Calu3 (cell line): ENCODE data around the gene XPO6. TPM values are rescaled to one million over a fixed set of nuclear protein-coding genes. Genes with fewer than 3 reads are reported as not detected.

Source experiments
- BruUV-seq: library from RNA; stranded (reverse); fragments of 400-500 nt; replicated peaks from 2 replicates; lab custom pipeline; 2021; lab: Mats Ljungman, UMichigan
- CTCF ChIA-PET: fragments of 300-600 bp; sonication (Branson Sonifier 250); formaldehyde crosslinking; loops from one replicate; lab custom pipeline; 2022; ENCODE audit warnings: antibody characterized with exemption; lab: Charles Lee
- DNase-seq: peaks from one replicate; pipeline ENCODE4 v3.0.0; 2022
- H3K27ac Mint-ChIP-seq: one replicate; pipeline ENCODE4 v1.8.0; 2022; ENCODE audit warnings: mixed read lengths; ENCODE audit not compliant: unreplicated experiment
- H3K27me3 Mint-ChIP-seq: one replicate; pipeline ENCODE4 v1.8.0; 2022; ENCODE audit warnings: mixed read lengths; ENCODE audit not compliant: unreplicated experiment
- H3K36me3 Mint-ChIP-seq: one replicate; pipeline ENCODE4 v1.8.0; 2022; ENCODE audit warnings: mild to moderate bottlenecking, moderate library complexity, mixed read lengths; ENCODE audit not compliant: insufficient read depth, unreplicated experiment
- H3K4me1 Mint-ChIP-seq: one replicate; pipeline ENCODE4 v1.8.0; 2022; ENCODE audit warnings: mild to moderate bottlenecking, low read depth, mixed read lengths; ENCODE audit not compliant: unreplicated experiment
- H3K4me3 Mint-ChIP-seq: one replicate; pipeline ENCODE4 v1.8.0; 2022; ENCODE audit warnings: mild to moderate bottlenecking, low read depth, moderate library complexity, mixed read lengths; ENCODE audit not compliant: unreplicated experiment
- H3K9me3 Mint-ChIP-seq: one replicate; pipeline ENCODE4 v1.8.0; 2022; ENCODE audit warnings: low read depth, mixed read lengths; ENCODE audit not compliant: unreplicated experiment
- CTCF ChIP-seq: fragments of 200-600 bp; IDR thresholded peaks from one replicate; pipeline ENCODE4 v1.8.0; 2022; ENCODE audit warnings: antibody characterized with exemption; ENCODE audit not compliant: unreplicated experiment
- intact Hi-C: fragments of 100-400 bp; cut with micrococcal nuclease; formaldehyde crosslinking; loops from one replicate; pipeline ENCODE4 v1.10.0; 2022; ENCODE audit not compliant: unreplicated experiment
- total RNA-seq: library from RNA; stranded (reverse); gene quantifications from 2 replicates; pipeline ENCODE4 v1.2.3, GENCODE V29; 2022

XPO6 gene
- total RNA-seq, 1 experiment from 2014 or later: 149 TPM

GRCh38 chr16:28110479-28110878 lies 101.3 kb downstream of the XPO6 start:
- Mint-ChIP-seq H3K4me1 (no peaks in the 10 kb centered on the region), H3K9me3 (no peaks in the 10 kb centered on the region), H3K36me3 (peaks cover 24% of the 10 kb centered on the region), H3K27ac (no peak overlapping the region), H3K27me3 (no peaks in the 10 kb centered on the region), H3K4me3 (no peak overlapping the region)
- intact Hi-C loops: loop anchor here (10.0 kb wide), 1 partner anchor 64 kb away; no protein-coding TSS in a partner anchor
- no peak for TF ChIP-seq CTCF
- DNase-seq: no peak
- BruUV-seq: no TSS peak
- CTCF ChIA-PET: no interaction called here

GRCh38 chr16:28110074-28110473 lies 101.7 kb downstream of the XPO6 start:
- intact Hi-C loops: loop anchor here (10.0 kb wide), 1 partner anchor 65 kb away; no protein-coding TSS in a partner anchor

GRCh38 chr16:28108590-28109247 lies 103.0 kb downstream of the XPO6 start:
- no TSS peak for BruUV-seq
- Mint-ChIP-seq H3K27me3 (no peaks in the 10 kb centered on the region), H3K36me3 (peaks cover 18% of the 10 kb centered on the region), H3K9me3 (no peaks in the 10 kb centered on the region), H3K27ac (peak overlapping the region; percentile 33), H3K4me3 (no peak overlapping the region), H3K4me1 (no peaks in the 10 kb centered on the region)
- CTCF ChIA-PET: no interaction called here
- intact Hi-C loops: no loop called here
- DNase-seq: no peak
- TF ChIP-seq CTCF: no peak

More at GRCh38 chr16:28110074-28110473, 101.7 kb downstream of the XPO6 start:
- Mint-ChIP-seq H3K36me3 (peaks cover 23% of the 10 kb centered on the region), H3K4me3 (no peak overlapping the region), H3K27ac (no peak overlapping the region), H3K27me3 (no peaks in the 10 kb centered on the region), H3K4me1 (no peaks in the 10 kb centered on the region), H3K9me3 (no peaks in the 10 kb centered on the region)
- TF ChIP-seq CTCF: no peak
- CTCF ChIA-PET: no interaction called here
- no TSS peak for BruUV-seq
- no peak for DNase-seq

- Mint-ChIP-seq H3K27ac (no peak overlapping the region), H3K36me3 (peaks cover 21% of the 10 kb centered on the region), H3K27me3 (no peaks in the 10 kb centered on the region), H3K9me3 (no peaks in the 10 kb centered on the region), H3K4me3 (no peak overlapping the region), H3K4me1 (no peaks in the 10 kb centered on the region)
- no peak for TF ChIP-seq CTCF
- DNase-seq: no peak
- intact Hi-C loops: no loop called here
- no TSS peak for BruUV-seq
- CTCF ChIA-PET: no interaction called here
Observed at GRCh38 chr16:28107232-28107631, 104.5 kb downstream of the XPO6 start.
